OCI-LY7 (cell line): Measurements from ENCODE around the gene TMC1. TPM values are rescaled to one million over a fixed set of nuclear protein-coding genes. Genes with fewer than 3 reads are reported as not detected.

Experiments
- BruUV-seq: library from RNA; stranded (reverse); fragments of 400-500 nt; replicated peaks from 2 replicates; lab custom pipeline; 2021; lab: Mats Ljungman, UMichigan
- CTCF ChIA-PET: fragments of 300-600 bp; sonication (Branson Sonifier 250); formaldehyde crosslinking; loops from one replicate; lab custom pipeline; 2022; ENCODE audit warnings: antibody characterized with exemption; ENCODE audit not compliant: unreplicated experiment; lab: Charles Lee
- POLR2A ChIA-PET: fragments of 300-600 bp; sonication (Branson Sonifier 250); formaldehyde crosslinking; loops from one replicate; lab custom pipeline; 2022; ENCODE audit warnings: antibody characterized with exemption; lab: Charles Lee
- DNase-seq: peaks from one replicate; pipeline ENCODE4 v3.0.0-alpha.2; 2015; ENCODE audit warnings: low spot score
- H2AFZ ChIP-seq: fragments of 200-600 bp; sonication (generic), shearing (Covaris generic); 2 replicates; pipeline ENCODE4 v1.6.1; 2014; ENCODE audit warnings: mild to moderate bottlenecking, antibody characterized with exemption, low read length, moderate library complexity
- H3K27ac ChIP-seq: fragments of 200-600 bp; sonication (generic); 2 replicates; pipeline ENCODE4 v1.5.1; 2014; ENCODE audit warnings: mixed run types, low read depth, mild to moderate bottlenecking, moderate library complexity, low read length, inconsistent platforms; ENCODE audit not compliant: poor library complexity, severe bottlenecking
- H3K36me3 ChIP-seq: fragments of 200-600 bp; sonication (generic); 2 replicates; pipeline ENCODE4 v1.6.1; 2014; ENCODE audit warnings: mild to moderate bottlenecking, antibody characterized with exemption, low read length, moderate library complexity, mixed read lengths; ENCODE audit not compliant: insufficient read depth
- H3K4me1 ChIP-seq: fragments of 200-600 bp; sonication (generic); 2 replicates; pipeline ENCODE4 v1.5.1; 2014; ENCODE audit warnings: mild to moderate bottlenecking, low read length; ENCODE audit not compliant: insufficient read depth, poor library complexity, severe bottlenecking
- H3K4me2 ChIP-seq: fragments of 200-600 bp; sonication (generic); 2 replicates; pipeline ENCODE4 v1.6.1; 2014; ENCODE audit warnings: mild to moderate bottlenecking, low read length
- H3K4me3 ChIP-seq: fragments of 200-600 bp; sonication (generic); 2 replicates; pipeline ENCODE4 v1.5.1; 2014; ENCODE audit warnings: mild to moderate bottlenecking, low read depth, low read length; ENCODE audit not compliant: poor library complexity, severe bottlenecking
- H3K79me2 ChIP-seq: fragments of 200-600 bp; sonication (generic); 2 replicates; pipeline ENCODE4 v1.6.1; 2016; ENCODE audit warnings: low read depth, mild to moderate bottlenecking, low read length, moderate library complexity, mixed read lengths; ENCODE audit not compliant: insufficient read depth
- H3K9me2 ChIP-seq: fragments of 200-600 bp; sonication (generic); 2 replicates; pipeline ENCODE4 v1.6.1; 2016; ENCODE audit warnings: mild to moderate bottlenecking, low read length, mixed read lengths; ENCODE audit not compliant: insufficient read depth
- H3K9me3 ChIP-seq: fragments of 200-600 bp; sonication (generic); 2 replicates; pipeline ENCODE4 v1.6.1; 2014; ENCODE audit warnings: mild to moderate bottlenecking, mixed run types, low read length, mixed read lengths
- H4K20me1 ChIP-seq: fragments of 200-600 bp; sonication (generic); 2 replicates; pipeline ENCODE4 v1.6.1; 2014; ENCODE audit warnings: mild to moderate bottlenecking, antibody characterized with exemption, low read length, moderate library complexity, mixed read lengths; ENCODE audit not compliant: insufficient read depth
- CTCF ChIP-seq: fragments of 200-600 bp; sonication (generic); conservative IDR thresholded peaks from 2 replicates; pipeline ENCODE4 v1.5.1; 2014; ENCODE audit warnings: mild to moderate bottlenecking, antibody characterized with exemption, low read length, moderate library complexity, mixed read lengths
- EZH2phosphoT487 ChIP-seq: fragments of 200-600 bp; sonication (generic); IDR thresholded peaks from 2 replicates; pipeline ENCODE4 v1.6.1; 2018; ENCODE audit warnings: low read depth, borderline replicate concordance, mild to moderate bottlenecking, mixed run types, antibody characterized with exemption, low read length, moderate library complexity, mixed read lengths
- intact Hi-C: fragments of 100-400 bp; cut with micrococcal nuclease; formaldehyde crosslinking; loops from one replicate; pipeline ENCODE4 v1.10.0; 2022; ENCODE audit not compliant: unreplicated experiment
- total RNA-seq, 2 experiments: library from RNA; depleted of rRNA in 1 of 2; stranded (reverse); fragments of >200 nt in 1 of 2; shearing (Covaris generic) in 1 of 2; gene quantifications; 2 replicates each; pipeline ENCODE4 v1.2.3, GENCODE V29; 2014 to 2022

The TMC1 gene
- total RNA-seq, 2 experiments from 2014 or later: not detected

DNA sequence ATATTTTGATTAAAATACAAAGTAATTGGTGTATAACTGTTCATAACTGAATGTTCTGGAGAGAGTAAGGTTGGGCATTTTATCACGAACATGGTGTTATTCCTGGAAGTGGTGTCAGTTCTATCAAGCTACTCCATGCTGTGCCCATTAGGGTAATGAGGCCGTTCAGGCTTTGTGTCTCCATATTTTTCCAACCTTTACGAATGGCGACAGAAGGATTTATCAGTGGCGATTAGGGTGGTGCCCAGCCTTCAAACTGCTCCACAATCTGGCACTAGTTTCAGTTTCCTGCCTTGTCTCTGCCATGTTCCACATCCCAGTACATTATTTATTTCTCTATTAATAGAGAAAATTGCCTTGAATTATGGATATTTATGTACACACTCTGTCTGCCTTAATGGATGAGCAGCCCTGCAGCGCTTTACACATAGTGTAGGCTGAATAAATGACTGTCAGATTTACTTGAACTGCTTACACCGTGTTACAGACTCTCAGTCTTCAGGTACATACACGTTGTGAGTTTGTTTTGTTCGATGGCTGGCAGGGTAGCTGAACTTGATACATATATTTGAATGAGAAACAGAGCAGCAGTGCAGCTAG, 23.9 kb upstream of the TMC1 start:
- TF ChIP-seq CTCF: no peak
- TF ChIP-seq EZH2phosphoT487: no peak
- POLR2A ChIA-PET: no interaction called here

GRCh38 chr9:72506615-72507014, 14.8 kb upstream of the TMC1 start:
- Histone ChIP-seq H3K4me2 (no peak overlapping the region), H3K27ac (no peak overlapping the region), H3K79me2 (no peaks in the 10 kb centered on the region), H3K4me1 (no peaks in the 10 kb centered on the region), H3K9me3 (no peaks in the 10 kb centered on the region), H4K20me1 (no peaks in the 10 kb centered on the region), H2AFZ (no peak overlapping the region), H3K9me2 (no peaks in the 10 kb centered on the region), H3K36me3 (no peaks in the 10 kb centered on the region), H3K4me3 (no peak overlapping the region)
- POLR2A ChIA-PET: no interaction called here
- no peak for TF ChIP-seq CTCF
- TF ChIP-seq EZH2phosphoT487: no peak
- intact Hi-C loops: no loop called here
- no peak for DNase-seq
- CTCF ChIA-PET: no interaction called here
- BruUV-seq: no TSS peak

More for the DNA sequence above, 23.9 kb upstream of the TMC1 start:
- Histone ChIP-seq H3K9me2 (no peaks in the 10 kb centered on the region), H3K4me2 (no peak overlapping the region), H4K20me1 (no peaks in the 10 kb centered on the region), H3K36me3 (no peaks in the 10 kb centered on the region), H3K27ac (no peak overlapping the region), H3K4me3 (no peak overlapping the region), H2AFZ (no peak overlapping the region), H3K79me2 (no peaks in the 10 kb centered on the region), H3K4me1 (no peaks in the 10 kb centered on the region), H3K9me3 (no peaks in the 10 kb centered on the region)
- DNase-seq: no peak
- intact Hi-C loops: no loop called here
- CTCF ChIA-PET: no interaction called here
- no TSS peak for BruUV-seq

DNA sequence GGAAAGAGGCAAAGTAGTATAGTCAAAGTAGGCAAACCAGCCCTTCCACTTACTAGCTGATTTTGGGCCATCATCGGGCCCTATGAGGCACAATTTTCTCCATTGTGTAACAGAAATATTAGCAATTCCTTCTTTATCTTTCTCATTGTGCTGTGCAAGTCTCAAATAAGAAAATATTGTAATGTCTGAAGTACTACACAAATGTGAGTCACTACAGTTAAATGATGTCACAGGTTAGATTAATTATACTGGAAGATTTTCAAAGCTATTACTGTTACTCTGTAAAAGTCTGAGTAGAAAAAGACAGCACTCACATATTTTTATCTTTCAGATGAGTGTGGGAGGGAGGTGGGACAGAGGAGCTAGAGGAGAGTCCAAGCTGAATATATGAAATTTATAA, 12.4 kb upstream of the TMC1 start:
- Histone ChIP-seq H3K27ac (no peak overlapping the region), H3K36me3 (no peaks in the 10 kb centered on the region), H3K79me2 (no peaks in the 10 kb centered on the region), H3K4me3 (no peak overlapping the region), H2AFZ (no peak overlapping the region), H3K4me1 (no peaks in the 10 kb centered on the region), H4K20me1 (no peaks in the 10 kb centered on the region), H3K4me2 (no peak overlapping the region), H3K9me3 (no peaks in the 10 kb centered on the region), H3K9me2 (no peaks in the 10 kb centered on the region)
- DNase-seq: no peak
- ChIA-PET CTCF (no interaction called here), POLR2A (interaction anchor here (0.5 to 1.0 kb wide), 3 partner anchors 46 to 993 kb away, joined by 3 to 5 read pairs (median 3); no protein-coding TSS in a partner anchor)
- intact Hi-C loops: no loop called here
- TF ChIP-seq CTCF (no peak), EZH2phosphoT487 (no peak)
- BruUV-seq: no TSS peak
